Activated CD8-positive, alpha-beta memory T cell treated with anti-CD3 and anti-CD28 coated beads for 4 hours (primary cell): ENCODE data around the gene PLA2G15.

Experiments
- DNase-seq, 2 donors: peaks; one replicate each; pipeline ENCODE4 v3.0.0-alpha.2; 2020; ENCODE audit warnings: low read depth in 2 of 2

The PLA2G15 gene, protein sequence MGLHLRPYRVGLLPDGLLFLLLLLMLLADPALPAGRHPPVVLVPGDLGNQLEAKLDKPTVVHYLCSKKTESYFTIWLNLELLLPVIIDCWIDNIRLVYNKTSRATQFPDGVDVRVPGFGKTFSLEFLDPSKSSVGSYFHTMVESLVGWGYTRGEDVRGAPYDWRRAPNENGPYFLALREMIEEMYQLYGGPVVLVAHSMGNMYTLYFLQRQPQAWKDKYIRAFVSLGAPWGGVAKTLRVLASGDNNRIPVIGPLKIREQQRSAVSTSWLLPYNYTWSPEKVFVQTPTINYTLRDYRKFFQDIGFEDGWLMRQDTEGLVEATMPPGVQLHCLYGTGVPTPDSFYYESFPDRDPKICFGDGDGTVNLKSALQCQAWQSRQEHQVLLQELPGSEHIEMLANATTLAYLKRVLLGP

GRCh38 chr16:68244903-68245853 is at the start of gene PLA2G15:
Gene PLA2G15, plus strand, starts transcription at chr16:68245373. Its CDS starts 54 bp downstream, at chr16:68245427.
- peak; percentile 93 to 94 for DNase-seq

GRCh38 chr16:68197250-68197649 is 47.9 kb upstream of the PLA2G15 start:
- DNase-seq: no peak

DNA sequence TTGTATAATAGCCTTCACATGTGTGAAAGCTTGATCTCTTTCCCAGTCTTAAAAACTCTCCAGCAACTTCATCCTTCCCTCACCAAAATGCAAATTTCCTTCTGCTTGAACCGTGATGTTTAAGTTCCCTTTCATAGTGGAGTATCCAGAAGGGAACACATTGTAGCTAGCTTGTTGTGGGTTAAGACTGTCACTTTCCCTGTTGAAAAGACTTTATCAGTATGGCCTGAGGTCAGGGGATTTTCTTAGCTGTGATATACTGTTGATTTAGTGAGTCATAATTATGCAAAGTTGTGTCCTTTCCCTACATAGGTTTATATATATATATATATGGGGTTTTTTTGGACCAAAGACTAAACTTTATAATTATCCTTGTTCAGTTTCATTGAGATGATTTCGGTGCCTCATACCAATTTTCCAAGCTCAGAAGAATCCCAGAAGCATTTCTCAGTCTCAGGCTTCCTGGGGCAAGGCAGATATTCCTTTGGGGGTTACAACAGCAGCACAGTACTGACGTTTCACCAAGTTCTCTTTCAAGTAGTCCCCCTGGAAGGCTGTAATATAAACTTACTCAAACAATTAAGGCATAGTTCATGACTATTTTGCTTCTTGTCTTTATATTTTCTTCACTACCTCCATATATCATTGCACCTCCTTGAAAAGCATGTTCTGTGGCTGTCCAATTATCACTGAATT is 44.9 kb upstream of the PLA2G15 start:
- DNase-seq: no peak

GRCh38 chr16:68202091-68202519 is 43.1 kb upstream of the PLA2G15 start:
- DNase-seq: no peak

- DNase-seq: no peak
Observed at GRCh38 chr16:68206245-68206644, 38.9 kb upstream of the PLA2G15 start.

DNA sequence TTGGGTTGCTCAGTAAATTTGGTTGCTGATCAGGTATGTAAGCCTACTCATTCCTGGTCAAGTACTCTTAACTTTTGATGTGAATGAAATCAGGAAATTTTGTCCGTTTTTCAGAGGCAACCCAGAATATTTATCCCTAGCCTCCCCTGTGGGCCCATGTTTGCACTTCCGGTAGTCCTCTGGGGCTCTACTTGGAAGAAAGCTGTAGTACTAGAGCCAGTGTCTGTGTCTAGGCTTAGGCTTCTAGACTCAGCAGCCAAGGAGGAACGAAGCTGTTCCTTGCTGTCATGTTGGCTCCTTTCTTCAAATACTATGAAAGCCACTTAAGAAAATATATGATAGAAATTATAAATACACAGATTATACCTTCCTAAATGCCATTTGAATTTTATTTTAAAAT is 30.4 kb upstream of the PLA2G15 start:
- DNase-seq: no peak

DNA sequence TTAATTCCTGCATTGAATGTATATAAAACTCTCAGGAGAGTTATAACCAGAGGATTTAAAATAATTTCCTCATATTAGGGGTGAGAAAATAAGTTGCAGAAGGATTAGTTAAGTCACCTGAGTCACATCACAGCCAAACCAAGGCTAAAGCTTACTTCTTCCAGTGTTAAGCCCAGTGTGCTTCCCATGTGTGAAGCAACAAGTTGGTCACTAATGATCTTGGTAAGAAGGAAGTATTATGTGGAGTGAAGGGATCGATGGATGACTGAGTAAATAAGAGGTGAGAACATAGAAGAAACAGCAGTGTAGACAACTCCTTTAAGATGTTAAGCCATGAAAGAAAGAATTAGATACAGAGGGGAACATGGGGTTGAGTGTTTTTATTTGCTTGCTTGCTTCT is 29.9 kb upstream of the PLA2G15 start:
- no peak for DNase-seq

- DNase-seq: no peak
Observed at GRCh38 chr16:68216240-68216639, 28.9 kb upstream of the PLA2G15 start.

- no peak for DNase-seq
Observed at GRCh38 chr16:68217506-68217905, 27.7 kb upstream of the PLA2G15 start.

DNA sequence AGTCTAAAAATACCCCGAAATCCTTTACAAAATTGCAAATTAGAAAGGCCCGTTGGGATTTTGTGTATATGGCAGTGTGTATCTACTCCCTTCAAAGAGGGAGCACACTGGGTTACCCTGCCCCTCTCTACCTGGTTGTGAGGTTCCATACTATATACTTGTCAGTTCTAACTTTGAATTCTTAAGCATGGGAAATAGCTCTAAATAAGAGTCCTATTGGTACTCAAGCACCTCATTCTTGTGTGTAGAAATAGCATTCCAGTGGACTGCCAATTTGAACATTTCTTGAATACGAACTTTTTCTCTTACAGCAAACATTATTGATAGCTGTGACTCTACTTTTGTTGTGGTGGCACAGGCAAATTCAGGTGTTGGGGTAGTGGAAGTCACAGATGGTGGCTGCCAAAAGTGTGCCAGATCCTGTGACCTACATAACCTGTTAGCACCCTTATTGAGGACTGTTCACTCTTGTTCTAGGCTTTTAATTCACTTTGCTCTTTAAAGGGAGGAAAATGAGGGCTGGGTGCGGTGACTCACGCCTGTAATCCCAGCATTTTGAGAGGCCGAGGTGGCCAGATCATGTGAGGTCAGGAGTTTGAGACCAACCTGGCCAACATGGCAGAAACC is 25.3 kb upstream of the PLA2G15 start:
- no peak for DNase-seq

DNA sequence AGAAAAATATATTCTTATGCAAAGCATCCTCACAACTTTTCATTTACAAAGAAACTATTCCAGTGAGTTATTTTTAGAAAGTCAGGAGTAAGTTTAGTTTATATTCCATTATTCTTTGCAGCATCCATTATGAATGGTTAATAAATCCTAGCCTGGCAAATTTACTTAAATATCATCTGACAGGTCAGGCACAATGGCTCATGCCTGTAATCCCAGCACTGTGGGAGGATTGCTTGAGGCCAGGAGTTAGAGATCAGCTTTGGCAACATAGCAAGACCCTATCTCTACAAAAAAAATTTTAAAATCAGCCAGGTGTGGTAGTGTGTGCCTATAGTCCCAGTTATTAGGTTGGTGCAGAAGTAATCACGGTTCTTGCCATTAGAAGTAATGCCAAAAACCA is 22.1 kb upstream of the PLA2G15 start:
- DNase-seq: no peak

- DNase-seq: no peak
Observed at GRCh38 chr16:68226116-68226515, 19.1 kb upstream of the PLA2G15 start.

DNA sequence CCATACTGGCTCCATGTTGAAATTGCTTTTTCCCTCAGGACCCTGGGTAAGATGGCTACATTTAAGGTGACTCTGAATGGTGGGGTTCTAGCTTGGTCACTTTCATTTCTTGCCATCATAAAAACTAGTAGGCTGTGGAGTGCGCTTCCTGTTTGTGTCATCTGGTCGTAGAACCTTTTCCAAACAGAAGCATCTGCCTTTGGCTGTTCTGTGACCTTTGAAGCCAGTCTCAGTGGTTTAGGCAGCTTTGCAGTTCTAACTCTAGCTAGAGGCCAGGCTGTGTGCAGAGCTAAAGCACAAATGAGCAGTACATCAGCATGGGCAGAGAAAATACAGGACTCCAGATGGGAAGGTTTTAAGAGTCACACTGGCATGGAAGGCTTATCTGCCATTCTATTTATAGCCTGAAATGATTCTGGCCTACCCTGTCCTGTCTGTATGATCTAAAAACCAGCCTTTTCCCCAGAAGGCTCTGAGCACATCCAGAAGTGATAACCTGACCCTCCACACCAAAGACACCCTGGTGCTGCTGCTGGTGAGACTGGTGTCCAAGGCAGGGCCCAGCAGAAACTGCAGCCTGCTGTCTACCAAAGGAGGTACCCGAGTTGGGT is 17.9 kb upstream of the PLA2G15 start:
- DNase-seq: no peak

- DNase-seq: no peak
Observed at GRCh38 chr16:68227850-68228553, 17.2 kb upstream of the PLA2G15 start.

- no peak for DNase-seq
Observed at GRCh38 chr16:68228652-68229051, 16.5 kb upstream of the PLA2G15 start.

- no peak for DNase-seq
Observed at GRCh38 chr16:68229431-68230175, 15.6 kb upstream of the PLA2G15 start.

DNA sequence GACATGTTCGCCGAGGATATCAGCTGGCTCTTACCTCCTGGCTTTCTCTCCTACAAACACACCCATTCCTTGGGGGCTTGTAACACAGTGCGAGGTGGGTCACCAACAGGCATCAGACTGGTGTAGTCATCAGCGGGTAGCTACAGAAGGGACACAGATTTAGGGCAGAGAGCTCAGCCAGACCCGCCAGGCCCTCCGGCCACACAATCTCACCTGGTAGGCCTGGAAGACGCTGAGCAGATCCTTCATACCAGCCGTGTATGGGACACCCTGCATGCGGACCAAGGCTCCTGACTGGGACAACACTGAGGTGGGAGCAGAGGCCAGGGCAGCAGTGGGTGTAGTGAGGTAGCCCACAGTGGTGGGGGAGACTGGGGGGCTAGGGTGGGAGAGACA is 15.0 kb upstream of the PLA2G15 start:
- no peak for DNase-seq

GRCh38 chr16:68230956-68231355 is 14.2 kb upstream of the PLA2G15 start:
- DNase-seq: no peak

- no peak for DNase-seq
Observed at GRCh38 chr16:68231384-68232136, 13.6 kb upstream of the PLA2G15 start.
